CD4-positive, alpha-beta T cell treated with Interleukin-4 for 1 hour (primary cell): ENCODE data around the gene CAPN9.
"Not testable (repeated sequence)": the region's sequence is repeated elsewhere in the genome, so short reads cannot be mapped to it uniquely, and the experiment has no call there.

Experiments
- DNase-seq, 2 donors: peaks; one replicate each; pipeline ENCODE4 v3.0.0-alpha.2; 2020 to 2022

Gene CAPN9

DNA sequence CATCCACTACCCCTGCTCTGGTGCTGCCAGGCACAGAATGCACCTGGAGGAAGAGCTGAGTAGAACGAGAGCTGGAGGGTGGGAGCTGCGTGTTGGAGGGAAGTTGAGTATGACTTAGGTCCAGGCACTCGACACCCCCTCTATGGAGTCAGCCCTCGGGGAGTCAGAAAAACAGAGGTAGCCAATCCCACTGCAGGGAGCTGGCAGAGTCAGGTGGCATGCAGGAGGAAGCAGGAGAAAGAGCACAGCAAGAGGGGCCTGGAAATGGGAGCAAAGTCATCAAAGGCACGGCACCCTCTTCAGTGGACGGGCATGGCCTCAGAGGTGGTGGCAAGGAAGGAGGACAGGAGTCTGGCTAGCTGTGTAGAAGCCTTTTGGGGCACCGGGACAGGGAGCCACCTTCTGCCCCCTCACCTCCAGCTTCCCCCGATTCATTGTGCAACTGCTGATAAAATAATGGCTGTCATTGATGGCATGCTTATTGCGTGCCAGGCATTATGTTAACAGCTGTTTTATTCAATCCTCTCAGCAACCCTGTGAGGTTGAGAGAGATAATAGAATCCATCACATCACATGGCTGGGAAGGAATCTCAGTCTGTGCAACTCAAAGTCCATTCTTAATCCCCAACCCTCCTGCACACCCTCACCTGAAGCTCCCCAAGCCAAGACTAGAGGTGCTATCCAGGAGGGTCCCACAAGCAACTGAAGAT is 79.1 kb downstream of the CAPN9 start:
- no peak for DNase-seq

DNA sequence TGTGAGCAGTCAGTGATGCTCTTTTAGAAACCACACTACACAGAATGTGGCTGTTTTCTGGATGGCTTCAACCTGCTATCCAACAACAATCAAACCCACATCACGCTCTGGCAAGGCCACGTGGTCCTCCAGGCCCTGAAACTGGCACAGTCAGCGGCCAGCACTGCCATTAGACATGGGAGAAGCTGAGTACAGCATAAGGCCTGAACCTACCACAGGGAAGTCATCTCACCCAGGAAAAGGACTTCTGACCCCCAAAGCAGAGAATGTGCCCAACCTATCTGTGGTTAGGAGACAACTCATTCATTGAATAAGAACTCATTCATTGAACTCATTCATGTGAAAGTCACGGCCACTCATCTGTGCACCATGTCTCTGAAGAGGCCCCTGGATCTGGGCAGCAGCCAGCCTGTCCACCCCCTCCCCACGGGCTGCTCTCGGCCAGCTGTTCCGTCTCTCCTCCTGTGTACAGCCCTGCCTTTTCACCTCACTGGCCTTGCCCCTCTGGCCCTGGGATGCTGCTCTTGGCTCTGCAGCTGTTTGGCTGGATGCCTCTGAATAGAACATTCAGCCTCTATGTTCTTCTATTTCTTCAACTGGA is 80.0 kb downstream of the CAPN9 start:
- no peak for DNase-seq

DNA sequence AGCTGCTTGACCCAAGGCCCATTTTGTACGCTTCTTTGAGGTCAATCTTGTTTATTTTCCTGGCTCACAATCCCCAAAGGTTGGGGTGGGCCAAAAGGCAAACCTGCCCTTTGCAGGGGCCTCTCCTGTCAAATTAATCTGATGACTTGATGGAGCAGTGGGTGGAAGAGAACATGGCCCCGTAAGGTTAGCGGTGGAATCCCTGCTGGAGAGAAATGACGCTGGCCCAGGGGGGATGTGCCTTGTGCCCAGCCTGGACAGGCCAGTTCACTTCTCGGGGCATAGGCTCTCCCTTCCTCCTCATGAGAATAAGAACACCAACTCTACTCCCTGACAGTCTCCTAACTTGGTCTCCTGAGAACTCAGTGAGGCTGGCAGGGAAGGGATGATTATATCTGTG is 80.6 kb downstream of the CAPN9 start:
- DNase-seq: no peak

DNA sequence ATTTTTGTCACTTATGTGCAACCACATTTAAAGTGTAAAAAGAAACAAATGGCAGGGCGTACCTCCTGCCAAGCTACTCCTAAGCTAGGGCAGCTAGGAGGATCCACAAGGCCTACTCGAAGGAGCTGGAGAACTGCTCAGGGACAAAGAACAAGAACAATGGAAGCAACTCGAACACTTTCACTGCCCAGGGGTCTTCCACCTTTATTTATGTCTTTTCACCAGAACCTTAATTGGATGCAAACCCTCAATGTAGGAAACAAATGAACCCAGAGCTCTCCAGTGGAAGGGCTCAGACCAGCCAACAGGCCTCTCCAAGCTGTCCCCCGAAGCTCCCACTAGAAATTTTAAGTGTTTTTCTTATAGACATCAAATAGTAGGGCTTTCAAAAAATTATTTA is 81.2 kb downstream of the CAPN9 start:
- DNase-seq: no peak

DNA sequence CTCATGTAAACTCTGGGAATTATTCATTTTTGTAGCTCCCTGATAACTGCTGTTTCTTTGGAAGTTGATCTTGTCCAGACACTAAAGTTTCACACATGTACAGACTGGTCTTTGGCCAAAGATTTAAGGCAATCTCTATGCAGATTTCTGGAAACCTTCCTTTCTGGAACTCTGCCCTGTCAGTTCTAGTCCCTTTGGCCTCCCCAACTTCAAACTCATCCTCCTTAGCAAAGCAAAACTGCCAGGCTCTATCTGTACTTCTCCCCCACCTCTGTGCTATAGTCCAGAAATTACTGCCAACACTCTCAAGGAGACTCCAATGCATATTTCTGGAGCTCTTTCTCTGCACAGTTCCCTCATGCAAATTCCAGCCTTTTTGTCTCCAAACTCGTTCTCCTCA is 84.6 kb downstream of the CAPN9 start:
- DNase-seq: no peak

DNA sequence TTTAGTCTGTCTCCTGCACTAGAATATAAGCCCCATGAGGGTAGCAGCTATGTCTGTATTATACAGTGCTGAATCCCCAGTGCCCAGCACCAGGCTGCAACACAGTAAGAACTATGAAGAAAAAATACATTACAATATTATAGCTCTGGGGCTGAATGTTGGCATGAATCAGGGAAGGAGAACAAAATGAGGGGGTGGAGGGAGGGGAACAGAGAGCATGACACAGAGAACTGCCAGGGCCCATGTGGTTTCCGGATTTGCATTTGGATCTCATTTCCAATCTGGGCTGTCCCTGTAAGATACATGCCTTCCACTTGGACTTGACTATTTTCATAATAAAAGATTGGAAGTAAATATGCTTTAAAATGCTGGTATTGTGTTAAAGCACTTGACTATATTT is 85.3 kb downstream of the CAPN9 start:
- DNase-seq: no peak

DNA sequence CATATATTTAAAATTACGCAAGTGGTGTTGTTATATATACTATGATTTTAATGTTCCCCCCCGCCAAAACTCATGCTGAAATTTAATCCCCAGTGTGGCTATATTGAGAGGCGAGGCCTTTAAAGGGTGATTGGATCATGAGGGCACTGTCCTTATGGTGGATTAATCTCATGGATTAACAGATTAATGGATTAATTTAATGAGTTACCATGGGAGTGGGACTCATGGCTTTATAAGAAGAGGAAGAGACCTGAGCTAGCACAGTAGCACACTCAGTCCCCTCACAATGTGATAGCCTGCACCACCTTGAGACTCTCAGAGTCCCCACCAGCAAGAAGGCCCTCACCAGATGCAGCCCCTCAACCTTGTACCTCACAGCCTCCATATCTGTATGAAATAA is 86.3 kb downstream of the CAPN9 start:
- no peak for DNase-seq

DNA sequence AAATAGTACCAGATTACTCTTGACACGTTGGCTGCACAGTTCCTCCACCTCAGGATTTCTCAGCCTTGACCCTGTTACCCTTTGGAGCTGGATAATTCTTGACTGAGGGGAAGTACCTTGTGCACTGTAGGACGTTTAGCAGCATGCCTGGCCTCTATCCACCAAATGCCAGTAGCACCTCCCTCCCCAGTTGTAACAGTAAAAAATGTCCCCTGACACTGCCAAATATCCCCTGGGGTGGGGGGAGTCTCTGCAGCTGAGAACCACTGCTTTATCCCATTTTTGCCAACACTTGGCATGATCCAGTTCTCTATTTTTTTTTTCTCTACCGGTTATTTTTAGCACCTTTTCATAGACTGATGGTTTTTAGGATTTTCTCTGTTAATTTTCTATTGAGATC is 87.1 kb downstream of the CAPN9 start:
- no peak for DNase-seq

DNA sequence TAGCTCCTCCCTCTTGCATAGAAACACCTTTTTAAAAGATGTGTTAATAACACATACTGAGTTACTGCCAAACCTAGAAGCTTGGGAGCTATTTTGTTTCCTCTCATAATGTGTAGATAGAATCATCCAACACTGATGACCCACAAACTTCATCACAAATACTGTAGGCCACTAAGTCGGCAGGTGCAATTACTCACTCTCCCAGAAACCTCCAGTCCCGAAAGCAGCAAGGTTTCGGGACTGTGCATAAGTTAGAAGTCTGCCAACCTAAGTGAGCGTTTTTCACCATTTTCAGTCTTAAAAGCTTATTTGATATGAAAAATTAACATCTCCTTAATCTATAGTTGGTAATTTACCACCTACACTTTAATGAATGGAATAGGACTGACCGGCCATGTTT is 89.2 kb downstream of the CAPN9 start:
- DNase-seq: no peak

DNA sequence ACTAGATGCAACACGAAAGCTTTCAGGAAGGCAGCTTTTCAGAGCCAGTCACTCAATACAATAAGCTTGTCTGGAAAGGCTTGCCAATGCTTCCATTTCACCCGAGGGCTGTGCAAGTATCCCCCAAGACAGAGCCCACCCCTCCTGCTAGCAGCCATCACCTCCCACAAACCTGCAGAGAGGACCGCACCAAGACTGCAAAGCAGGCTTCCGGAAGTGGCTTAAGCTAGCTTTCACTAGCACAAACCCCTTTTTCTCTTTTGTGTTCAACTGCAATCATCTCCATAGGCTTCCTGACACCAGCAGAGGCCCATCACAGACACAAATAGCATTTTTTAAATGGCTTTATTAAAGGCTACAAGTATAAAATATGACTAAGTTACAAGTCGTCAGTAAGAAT is 89.6 kb downstream of the CAPN9 start:
- DNase-seq: no peak

DNA sequence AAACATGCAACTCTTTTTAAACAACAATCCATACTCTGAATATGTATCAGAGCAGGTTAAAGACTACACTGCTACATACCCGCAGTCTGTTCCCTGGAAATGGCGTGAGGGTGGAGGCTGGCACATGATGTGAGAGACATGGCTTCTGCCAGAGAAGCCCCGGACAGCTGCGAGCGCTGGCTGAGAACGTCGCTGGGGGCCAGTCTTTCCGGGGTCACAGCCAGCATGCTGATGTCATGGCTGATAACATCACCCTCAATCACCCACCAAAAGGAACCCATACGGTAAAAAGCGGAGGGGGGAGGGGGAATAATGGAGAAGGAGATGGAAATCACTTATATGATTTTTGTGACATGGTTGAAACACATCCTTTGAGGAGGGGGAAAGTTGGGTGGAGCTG is 92.0 kb downstream of the CAPN9 start:
- DNase-seq: no peak

DNA sequence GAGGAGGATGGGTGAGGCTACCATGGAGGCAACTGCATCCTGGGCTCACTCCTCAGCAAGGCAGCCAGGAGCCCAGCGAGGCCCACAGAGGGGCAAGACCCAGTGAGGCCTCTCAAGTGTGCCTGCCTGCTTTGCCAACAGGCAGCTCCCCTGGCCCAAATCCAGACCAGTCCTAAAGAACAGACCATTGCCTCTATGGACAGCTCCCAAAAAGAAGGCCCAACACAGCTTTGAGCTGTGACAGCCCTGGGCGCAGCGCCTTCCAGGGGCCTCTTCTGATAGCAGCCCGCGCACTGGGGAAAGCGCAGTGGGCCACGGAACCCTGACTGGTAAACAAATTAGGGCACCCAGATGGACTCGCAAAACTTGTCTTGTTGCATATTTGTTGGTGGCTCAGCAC is 95.6 kb downstream of the CAPN9 start:
- DNase-seq: no peak

DNA sequence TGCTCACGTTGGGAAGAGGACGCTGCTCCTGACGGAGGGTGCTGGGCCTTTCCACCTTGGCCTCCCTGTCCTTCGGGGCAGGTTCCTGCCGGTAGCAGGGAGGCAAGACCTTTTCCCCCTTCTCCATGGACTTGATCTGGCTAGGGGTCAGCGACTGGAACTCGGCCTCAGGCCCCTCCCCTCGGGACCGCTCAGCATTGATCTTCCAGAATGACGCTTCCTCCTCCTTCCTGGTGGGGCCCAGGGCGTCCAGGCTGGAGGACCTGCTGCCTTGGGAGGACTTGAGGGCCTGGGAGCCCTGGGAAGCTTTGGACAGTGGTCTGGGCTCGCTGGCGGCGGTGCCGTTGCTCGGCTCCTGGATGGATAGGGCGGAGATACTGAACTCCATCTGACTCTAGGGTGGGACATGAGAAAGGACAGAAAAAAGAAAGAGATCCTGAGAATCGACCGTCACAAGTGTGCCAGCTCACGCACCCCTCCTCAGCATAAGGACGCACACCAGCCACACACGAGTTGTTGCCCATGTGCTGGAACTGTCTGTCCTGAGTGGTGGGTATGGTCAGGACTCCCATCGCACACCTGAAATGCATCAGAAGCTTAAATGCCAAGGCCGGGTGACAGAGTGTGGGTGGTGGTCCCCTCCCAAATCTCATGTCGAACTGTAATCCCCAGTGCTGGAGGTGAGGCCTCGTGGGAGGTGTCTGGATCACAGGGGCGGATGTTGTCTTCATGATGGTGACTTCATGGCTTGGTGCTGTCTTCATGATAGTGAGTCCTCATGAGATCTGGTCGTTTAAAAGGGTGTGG is 96.5 kb downstream of the CAPN9 start:
- no peak for DNase-seq

DNA sequence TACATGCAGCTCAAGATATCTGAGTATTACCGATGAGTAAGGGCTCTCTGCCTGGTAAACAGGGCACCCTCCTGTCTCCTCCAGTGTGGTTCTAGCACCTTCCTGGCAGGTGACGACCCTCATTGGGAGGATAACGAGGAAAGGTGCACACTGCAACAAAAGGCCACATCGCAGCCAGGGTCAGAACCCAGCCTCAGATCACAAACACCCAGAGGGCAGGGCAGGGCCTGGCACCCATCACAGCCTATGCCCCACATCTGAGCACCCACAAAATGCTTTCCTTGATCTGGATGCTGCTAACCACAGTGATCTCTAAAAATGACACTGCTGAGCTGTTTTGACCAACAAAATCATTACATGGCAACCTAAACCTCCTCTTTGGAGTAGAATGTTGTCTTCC is 97.4 kb downstream of the CAPN9 start:
- DNase-seq: no peak

DNA sequence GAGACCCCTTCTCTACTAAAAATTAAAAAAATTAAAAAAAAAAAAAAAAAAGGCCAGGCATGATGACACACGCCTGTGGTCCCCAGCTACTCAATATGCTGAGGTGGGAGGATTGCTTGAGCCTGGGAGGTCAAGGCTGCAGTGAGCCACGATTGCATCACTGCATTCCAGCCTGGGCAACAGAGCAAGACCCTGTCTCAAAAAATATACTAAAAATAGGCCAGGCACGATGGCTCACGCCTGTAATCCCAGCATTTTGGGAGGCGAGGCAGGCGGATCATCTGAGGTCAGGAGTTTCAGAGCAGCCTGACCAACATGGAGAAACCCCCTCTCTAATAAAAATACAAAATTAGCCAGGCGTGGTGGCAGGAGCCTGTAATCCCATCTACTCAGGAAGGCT is 98.0 kb downstream of the CAPN9 start:
- not testable (repeated sequence) for DNase-seq

DNA sequence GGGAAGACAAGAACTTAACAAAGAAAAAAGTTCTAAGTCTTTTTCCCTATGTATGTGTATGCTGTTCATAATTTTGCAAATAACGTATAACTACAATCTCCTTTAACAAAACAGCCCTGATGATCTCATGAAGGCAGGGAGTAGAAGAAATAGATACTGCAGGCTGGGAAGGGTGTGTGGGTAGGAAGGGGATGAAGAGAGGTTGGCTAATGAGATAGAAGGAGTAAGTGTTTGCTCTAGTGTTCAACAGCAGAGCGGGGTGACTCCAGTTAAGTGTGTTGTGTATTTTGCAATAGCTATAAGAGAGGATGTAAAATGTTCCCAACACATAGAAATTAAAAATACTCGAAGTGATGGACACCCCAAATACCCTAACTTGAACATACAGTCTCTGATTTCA is 101.0 kb downstream of the CAPN9 start:
- DNase-seq: no peak

DNA sequence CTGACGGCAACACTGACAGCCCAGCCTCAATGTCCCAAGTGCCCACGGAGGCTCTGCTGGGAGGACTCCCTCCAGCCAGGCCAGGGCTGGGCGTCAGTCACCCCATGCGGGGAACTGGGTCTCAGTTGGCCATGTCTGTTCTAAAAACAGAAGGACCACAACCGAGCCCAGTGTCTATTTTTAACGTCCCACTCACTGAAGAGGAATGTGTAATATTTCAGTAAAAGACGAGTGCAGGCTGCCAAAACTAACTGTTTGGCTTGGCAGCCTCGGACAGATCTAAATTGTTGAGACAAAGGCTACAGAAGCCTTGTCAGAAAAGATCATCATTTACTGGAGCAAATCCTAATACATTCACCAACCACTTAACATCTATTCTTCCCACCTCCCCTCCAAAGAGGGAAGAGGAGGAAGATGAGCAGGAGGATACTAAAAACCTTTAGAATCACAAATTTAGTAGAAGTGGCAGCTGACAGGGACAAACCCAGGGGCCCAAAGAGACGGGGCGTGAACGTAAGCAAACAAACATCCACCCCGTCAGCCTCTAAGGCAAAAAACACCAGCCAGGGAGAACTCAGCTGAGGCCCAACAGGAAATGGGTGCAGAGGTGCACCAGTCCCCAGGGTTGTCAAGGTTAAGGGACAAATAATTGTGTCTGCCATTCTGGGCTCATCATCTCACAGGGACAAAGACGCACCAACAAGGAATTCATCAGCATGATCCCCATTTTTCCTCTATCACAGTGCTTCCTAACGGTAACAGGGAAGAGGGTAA is 102.5 kb downstream of the CAPN9 start:
- no peak for DNase-seq

DNA sequence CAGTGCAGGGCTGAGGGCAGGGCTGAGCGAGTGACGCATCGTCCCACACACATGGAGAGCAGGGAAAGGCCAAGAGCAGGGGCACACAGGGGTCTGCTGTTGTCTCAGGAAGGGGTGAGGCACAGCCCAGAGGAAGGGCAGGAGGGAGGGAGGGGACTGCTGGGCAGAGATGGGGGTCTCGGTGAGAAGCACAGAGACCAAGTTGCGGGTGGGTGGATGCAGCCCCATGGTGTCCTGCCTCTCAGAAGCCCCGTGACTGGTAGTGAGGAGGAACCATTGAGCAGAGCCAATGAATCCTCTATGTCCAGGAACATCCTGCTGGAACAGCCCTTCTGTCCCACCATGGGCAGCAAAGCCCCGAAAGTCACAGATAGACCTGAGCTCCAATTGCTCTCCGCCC is 103.4 kb downstream of the CAPN9 start:
- DNase-seq: no peak

DNA sequence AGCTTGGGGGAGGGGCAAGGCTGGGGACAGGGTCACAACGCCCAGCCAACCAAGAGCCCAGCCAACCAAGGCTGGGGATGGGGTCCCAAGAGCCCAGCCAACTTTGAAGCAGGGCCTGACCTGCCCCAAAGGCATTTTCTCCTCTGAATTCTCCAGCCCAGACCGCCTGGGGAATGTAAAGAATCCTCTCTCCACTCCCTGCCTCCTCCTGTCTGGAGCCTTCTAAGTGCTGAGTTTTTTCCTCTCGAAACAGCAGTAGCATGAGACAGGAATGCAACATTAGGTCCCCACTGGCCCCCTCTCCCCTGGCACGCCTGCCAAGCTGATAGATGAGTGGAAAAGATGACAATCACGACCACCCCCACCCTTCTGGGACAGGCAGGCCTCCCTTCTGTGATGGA is 104.1 kb downstream of the CAPN9 start:
- DNase-seq: no peak
